Activated CD4-positive, alpha-beta T cell treated with anti-CD3 and anti-CD28 coated beads for 48 hours (primary cell): ENCODE measurements around the gene RALGDS.

Experiments
- DNase-seq: peaks from one replicate; pipeline ENCODE4 v3.0.0-alpha.2; 2020

Gene RALGDS

GRCh38 chr9:133048595-133048994, 72.4 kb downstream of the RALGDS start:
- peak; percentile 38 for DNase-seq
